Dedifferentiated amniotic fluid mesenchymal stem cell (primary cell): ENCODE data around the gene ZDHHC5.
"Not testable (repeated sequence)": the region's sequence is repeated elsewhere in the genome, so short reads cannot be mapped to it uniquely, and the experiment has no call there.

Experiments
- DNase-seq: peaks from one replicate; pipeline ENCODE4 v3.0.0-alpha.2; 2016; ENCODE audit errors: extremely low spot score

ZDHHC5 gene

DNA sequence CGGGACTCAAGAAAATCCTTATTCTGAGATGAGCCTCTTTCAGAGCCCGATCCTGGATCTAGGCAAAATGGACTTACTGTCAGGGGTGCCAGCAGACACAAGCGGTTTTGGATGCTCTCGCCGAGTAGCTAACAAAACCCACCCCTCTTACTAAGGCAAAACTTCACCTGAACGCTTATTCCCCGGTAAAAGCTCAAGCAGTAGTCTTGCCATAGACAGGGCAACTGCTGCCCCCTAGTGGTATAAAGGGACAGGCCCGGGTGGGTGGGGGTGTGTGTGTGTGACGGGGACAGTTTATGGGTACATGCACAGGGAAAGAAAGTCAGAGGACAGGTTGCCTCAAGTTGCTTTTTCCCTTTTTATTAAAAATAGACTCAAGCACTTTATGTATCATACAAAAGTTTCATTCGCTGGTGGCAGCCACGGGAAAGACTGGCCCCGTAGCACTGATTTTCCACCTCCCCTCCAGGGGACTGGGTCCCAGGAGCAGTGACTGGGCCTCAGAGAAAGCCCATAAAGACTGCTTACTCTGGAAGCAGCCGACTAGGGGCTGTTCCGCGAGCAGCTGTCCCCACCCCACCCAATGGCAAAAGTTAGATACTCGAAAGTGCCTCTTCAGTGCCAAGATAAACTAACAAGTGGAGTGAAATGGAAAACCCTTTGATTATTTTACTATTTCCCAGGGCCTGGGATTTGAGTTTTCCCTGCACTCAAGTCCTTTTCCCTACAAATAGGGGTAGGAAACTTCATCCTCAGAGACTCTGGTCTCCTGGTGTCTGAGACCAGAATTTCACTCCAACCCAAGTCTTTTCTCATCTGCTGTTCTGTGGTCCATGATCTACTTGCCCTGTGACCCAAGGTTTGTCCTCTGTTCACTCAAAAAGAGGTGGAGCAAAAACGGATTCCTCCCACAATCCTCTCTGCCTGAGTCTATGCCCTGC lies 22.9 kb upstream of the ZDHHC5 start:
- DNase-seq: peak; percentile 49

DNA sequence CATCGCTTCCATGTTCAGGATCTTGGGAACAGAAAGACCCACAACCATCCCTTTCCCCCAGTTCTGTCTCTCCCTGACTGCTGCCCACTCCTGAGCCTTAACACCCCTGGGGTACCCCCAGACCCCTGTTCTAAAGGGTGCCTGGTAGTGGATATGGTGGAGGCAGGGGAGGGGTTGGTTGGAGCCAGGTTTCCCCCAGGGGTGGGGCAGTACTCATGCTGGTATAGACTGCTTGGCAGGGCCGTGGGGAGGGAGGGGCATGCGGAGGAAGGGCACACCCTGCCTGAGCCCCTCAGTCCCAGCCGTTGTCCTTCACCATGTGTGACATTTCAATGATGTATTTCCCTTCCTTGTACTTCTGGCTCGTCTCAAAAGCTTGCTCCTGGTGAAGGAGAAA lies 22.2 kb upstream of the ZDHHC5 start:
- no peak for DNase-seq

- no peak for DNase-seq
Observed at GRCh38 chr11:57646194-57646798, 21.6 kb upstream of the ZDHHC5 start.

DNA sequence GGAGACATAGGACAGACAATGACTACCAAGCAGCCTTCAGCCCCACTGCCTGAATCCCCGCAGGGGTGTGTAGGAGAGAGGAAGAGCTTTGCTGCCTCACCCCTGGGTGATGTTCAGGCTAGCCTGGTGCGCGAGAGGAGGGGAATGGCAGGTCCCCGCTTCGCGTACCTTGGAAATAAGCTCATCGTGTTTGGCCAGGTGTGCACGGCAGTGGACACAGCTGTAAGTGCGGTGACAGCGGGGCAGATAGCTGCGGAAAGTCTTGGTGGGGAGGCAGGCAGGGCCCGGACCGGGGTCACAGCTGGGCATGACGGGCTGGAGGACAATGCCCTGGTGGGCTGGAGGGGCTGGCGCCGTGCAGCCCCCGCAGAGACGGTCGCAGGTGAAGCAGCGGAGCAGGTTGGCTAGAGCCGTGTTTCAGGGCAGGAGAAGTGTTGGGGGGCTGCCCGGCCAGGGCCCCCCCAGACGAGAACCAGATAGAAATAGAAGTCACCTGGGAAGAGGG lies 21.1 kb upstream of the ZDHHC5 start:
- no peak for DNase-seq

GRCh38 chr11:57647372-57647771 lies 20.5 kb upstream of the ZDHHC5 start:
- DNase-seq: no peak

DNA sequence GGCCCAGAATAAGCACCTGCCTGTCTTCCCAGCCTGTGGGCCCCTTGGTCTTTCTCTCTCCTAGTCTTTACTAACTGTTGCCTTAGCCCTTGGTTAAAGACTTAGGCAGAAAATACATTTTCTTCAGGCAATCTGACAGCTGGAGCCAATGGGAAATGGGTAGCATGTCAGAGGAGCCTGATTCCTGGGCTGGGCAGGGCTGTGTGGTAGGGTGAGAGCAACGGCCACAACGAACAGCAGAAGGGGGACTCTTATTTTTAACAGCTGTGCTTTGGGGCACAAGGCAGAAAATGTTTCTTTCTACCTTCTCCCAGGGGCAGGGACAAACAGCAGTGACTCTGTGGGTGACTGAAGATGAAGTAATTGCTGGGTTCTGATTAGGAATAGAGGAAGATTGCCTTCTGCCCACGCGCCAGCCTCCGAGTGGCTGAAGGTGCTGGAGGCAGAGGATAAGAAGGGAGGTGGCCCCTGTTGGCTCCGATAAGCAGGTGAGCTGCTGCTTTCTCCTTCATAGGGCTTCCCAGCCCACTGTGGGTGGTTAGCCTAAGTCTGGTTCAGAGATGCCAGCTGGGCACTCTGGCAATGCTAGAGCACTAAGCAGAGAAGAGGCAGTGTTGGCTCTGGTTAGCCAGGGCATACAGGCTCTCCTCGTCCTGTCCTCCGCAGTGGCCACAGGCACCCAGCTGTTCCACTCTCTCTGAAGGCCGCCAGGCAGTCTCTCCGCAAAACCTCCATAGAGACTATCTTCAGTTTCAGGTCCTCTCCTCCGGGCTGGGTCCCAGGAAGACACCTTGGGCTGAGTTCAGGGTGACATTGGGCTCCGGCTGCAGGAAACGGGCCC lies 19.7 kb upstream of the ZDHHC5 start:
- DNase-seq: no peak

- DNase-seq: no peak
Observed at GRCh38 chr11:57648801-57649735, 18.8 kb upstream of the ZDHHC5 start.

DNA sequence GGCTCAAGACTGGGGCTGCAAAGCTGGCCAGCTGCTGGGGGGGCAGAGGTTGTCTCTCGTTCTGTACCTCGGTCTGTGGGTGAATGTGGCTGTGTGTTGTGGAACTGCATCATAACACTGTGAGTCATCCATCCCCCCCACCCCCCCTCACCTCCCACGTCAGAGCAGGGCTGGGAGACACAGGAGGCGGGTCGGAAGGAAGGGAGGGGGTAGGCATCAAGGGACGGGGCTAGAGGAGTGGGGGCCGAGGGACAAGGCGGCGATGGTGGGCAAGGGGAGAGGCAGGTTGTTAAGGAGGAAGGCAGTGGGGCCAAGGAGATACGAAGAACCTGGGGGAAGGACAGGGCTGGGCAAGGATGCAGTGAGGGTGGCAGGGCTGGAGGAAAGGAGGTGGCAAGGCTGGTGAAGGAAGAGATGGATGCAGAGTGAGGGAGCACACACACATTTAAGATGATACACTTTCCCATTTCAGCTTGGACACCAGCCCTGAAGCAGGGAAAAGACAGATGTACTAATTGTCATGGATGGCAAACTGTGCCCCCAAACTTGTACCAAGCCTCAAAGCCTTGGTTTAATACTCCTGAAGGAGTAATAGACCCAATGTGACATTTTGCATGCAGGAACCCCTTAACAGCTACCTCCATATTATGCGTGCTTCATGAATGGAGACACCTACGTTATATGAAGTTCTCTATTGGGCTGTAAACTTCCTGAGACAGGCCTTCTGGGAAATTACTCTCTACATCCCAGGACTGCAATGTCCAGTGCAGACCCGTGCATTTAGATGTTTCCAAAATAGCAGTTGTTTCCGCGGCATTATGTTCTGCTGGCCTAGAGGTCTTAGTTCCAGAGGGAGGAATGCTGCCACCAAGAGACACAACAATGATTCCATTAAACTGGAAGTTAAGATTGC lies 17.8 kb upstream of the ZDHHC5 start, which contains the start of gene YPEL4:
Gene YPEL4, minus strand, starts transcription at position 87 of the 913 bp plus-strand sequence. CDS start 2,805 bp downstream, outside the sequence.
- DNase-seq: peak; percentile 47

DNA sequence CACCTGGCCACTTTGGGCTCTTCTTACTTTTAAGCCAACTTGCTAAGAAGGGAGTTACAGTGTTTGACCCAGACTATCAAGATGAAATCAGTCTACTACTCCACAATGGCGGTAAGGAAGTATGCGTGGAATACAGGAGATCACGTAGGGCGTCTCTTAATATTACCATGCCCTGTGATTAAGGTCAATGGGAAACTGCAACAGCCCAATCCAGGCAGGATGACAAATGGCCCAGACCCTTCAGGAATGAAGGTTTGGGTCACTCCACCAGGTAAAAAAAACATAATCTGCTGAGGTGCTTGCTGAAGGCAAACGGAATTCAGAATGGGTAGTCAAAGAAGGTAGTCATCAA lies 17.2 kb upstream of the ZDHHC5 start:
- DNase-seq: no peak

DNA sequence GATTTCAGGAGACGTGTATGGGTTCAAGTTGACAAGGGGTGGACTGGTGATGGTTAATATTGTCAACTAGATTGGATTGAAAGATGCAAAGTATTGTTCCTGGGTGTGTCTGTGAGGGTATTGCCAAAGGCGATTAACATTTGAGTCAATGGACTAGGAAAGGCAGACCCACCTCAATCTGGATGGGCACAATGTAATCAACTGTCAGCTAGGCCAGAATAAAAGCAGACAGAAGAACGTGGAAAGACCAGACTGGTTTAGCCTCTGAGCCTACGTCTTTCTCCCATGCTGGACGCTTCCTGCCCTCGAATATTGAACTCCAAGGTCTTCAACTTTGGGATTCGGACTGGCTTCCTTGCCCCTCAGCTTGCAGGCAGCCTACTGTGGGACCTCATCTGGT lies 16.5 kb upstream of the ZDHHC5 start:
- DNase-seq: no peak

DNA sequence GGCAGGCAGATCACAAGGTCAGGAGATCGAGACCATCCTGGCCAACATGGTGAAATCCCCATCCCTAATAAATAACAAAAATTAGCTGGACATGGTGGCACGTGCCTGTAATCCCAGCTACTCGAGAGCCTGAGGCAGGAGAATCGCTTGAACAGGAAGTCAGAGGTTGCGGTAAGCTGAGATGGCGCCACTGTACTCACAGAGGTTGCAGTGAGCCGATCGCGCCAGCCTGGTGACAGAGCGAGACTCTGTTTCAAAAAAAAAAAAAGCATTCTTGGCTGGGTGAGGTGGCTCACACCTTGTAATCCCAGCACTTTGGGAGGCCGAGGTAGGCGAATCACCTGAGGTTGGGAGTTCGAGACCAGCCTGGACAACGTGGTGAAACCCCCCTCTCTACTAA lies 15.7 kb upstream of the ZDHHC5 start:
- DNase-seq: not testable (repeated sequence)

DNA sequence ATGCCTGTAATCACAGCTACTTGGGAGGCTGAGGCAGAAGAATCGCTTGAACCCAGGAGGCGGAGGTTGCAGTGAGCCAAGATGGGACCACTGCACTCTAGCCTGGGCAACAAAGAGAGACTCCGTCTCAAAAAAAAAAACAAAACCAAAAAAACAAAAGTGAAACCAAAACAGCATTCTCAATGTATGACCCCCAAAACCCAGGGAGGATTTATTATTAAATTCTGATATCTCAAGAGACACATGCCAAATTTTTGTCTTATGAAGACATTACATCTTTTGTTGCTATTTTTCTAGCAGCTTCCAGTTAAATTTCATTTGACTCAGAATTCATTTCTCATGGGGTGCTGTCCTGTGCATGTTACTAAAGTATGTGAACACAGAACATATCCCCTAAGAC lies 15.3 kb upstream of the ZDHHC5 start:
- no peak for DNase-seq

DNA sequence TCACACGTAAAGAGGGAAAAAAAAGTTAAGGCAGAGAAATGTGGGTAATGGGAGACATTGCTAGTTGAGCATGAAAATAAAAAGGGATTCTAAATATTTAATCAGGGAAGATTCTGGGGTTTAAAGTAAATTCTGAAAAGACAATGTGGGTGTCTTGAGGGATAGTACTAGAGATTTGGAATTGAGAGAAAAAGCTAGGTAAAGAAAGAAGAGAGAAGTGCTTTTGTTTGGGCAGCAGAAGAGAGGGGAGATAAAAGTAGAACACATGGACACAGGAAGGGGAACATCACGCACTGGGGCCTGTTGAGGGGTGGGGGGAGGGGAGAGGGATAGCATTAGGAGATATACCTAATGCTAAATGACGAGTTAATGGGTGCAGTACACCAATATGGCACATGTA lies 14.8 kb upstream of the ZDHHC5 start:
- no peak for DNase-seq

DNA sequence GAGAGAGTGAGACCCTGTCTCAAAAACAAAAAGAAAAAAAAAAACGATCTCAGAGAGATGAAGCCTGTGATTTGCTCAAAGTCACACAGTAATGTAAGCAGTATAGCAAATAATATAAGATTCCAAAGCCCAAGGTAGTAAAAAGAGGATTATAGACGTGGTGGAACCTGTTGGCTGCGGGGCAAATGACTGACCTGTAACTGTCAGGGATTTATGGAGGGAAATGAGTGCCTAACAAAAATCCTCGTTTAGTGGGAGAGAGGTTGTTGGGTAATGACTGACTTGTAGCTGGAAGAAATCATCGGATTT lies 11.1 kb upstream of the ZDHHC5 start:
- DNase-seq: no peak

- DNase-seq: peak; percentile 99
Observed at GRCh38 chr11:57657194-57658022, 10.5 kb upstream of the ZDHHC5 start, which contains the start of gene CLP1. TSS of gene CLP1 (plus strand) at chr11:57657762. CDS start at chr11:57659477, 1,715 bp downstream.

- DNase-seq: no peak
Observed at GRCh38 chr11:57658023-57658361, 9.9 kb upstream of the ZDHHC5 start.

DNA sequence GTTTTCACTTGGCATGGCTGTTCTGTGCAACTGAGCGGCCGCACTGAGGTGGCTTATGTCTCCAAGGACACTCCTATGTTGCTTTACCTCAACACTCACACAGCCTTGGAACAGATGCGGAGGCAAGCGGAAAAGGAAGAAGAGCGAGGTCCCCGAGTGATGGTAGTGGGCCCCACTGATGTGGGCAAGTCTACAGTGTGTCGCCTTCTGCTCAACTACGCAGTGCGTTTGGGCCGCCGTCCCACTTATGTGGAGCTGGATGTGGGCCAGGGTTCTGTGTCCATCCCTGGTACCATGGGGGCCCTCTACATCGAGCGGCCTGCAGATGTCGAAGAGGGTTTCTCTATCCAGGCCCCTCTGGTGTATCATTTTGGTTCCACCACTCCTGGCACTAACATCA lies 8.2 kb upstream of the ZDHHC5 start:
- no peak for DNase-seq

GRCh38 chr11:57662893-57663292 lies 5.0 kb upstream of the ZDHHC5 start:
- DNase-seq: no peak

DNA sequence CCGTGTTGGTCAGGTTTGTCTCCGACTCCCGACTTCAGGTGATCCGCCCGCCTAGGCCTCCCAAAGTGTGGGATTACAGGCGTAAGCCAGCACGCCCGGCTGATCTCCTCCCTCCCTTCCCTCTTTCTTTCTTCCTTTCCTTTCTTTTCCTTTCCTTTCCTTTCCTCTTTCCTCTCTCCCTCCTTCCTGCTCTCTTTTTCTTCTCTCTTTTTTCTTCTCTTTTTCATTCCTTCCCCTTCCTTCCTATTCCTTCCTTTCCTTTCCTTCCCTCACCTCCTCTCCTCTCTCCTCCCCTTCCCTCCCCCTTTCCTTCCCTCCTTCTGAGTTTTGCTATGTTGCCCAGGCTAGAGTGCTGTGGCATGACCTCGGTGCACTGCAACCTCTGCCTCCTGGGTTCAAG lies 3.9 kb upstream of the ZDHHC5 start:
- DNase-seq: no peak
